Measurements from ENCODE around the gene FCSK. TPM values are rescaled to one million over a fixed set of nuclear protein-coding genes. Genes with fewer than 3 reads are reported as not detected.

The FCSK gene
- total RNA-seq, 2 experiments from 2014 or later, result 21.8 to 25.4 TPM

- Histone ChIP-seq H3K27me3 (ENCODE audit: control insufficient read depth in 1 of 2, insufficient read depth in 2 of 2, low read length in 2 of 2) (no peaks in the 10 kb centered on the region), H3K9me3 (ENCODE audit: control insufficient read depth in 1 of 2, insufficient read depth in 1 of 2, low read length in 2 of 2) (no peaks in the 10 kb centered on the region), H3K27ac (ENCODE audit: low read depth in 1 of 2, low read length in 2 of 2) (peak overlapping the region; percentile 94 to 96), H3K4me3 (ENCODE audit: low read length) (peak overlapping the region; percentile 96), H3K4me1 (ENCODE audit: insufficient read depth, low read length) (peaks cover 50% of the 10 kb centered on the region), H3K36me3 (ENCODE audit: insufficient read depth, low read length) (peaks cover 25% of the 10 kb centered on the region)
- H3K4me1 Mint-ChIP-seq (ENCODE audit: low read depth), result peaks cover 57% of the 10 kb centered on the region
- peak overlapping the region; percentile 95 for H3K4me3 Mint-ChIP-seq
- no peaks in the 10 kb centered on the region for H3K27me3 Mint-ChIP-seq
- ATAC-seq (ENCODE audit: poor library complexity), result no peak
- ChIA-PET CTCF (interaction anchor here (0.7 to 1.4 kb wide), 2 partner anchors 14 to 215 kb away, joined by 3 to 5 read pairs; no protein-coding TSS in a partner anchor), POLR2A (interaction anchor here (0.6 to 2.6 kb wide), 19 partner anchors 11 to 761 kb away, joined by 3 to 30 read pairs (median 4); partner anchors contain the start of genes AARS1, DDX19A, DDX19B and EXOSC6)
- H3K36me3 Mint-ChIP-seq (ENCODE audit: low read depth), result peaks cover 70% of the 10 kb centered on the region
- TF ChIP-seq, protein P1, sequence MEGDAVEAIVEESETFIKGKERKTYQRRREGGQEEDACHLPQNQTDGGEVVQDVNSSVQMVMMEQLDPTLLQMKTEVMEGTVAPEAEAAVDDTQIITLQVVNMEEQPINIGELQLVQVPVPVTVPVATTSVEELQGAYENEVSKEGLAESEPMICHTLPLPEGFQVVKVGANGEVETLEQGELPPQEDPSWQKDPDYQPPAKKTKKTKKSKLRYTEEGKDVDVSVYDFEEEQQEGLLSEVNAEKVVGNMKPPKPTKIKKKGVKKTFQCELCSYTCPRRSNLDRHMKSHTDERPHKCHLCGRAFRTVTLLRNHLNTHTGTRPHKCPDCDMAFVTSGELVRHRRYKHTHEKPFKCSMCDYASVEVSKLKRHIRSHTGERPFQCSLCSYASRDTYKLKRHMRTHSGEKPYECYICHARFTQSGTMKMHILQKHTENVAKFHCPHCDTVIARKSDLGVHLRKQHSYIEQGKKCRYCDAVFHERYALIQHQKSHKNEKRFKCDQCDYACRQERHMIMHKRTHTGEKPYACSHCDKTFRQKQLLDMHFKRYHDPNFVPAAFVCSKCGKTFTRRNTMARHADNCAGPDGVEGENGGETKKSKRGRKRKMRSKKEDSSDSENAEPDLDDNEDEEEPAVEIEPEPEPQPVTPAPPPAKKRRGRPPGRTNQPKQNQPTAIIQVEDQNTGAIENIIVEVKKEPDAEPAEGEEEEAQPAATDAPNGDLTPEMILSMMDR (IDR thresholded peaks at IDR 0.05), result no peak
- no peaks in the 10 kb centered on the region for H3K9me3 Mint-ChIP-seq
- intact Hi-C loops (cut with DNase I, micrococcal nuclease), result loop anchor here (1.0 to 10.0 kb wide), 10 partner anchors 70 to 1988 kb away; partner anchors contain the start of genes DDX19A (in 2 of the 2), COG8 (in 1 of the 2), DHODH (in 1 of the 2) and EXOSC6 (in 1 of the 2)
- DNase-seq, result peak in 3 of 14 experiments; percentile 17 to 35 (median 25)
- peak overlapping the region; percentile 97 for H3K27ac Mint-ChIP-seq
Observed at GRCh38 chr16:70522216-70523075, 68.1 kb downstream of the FCSK start.

GRCh38 chr16:70523076-70523742 is 68.8 kb downstream of the FCSK start, which contains the start of gene COG4:
TSS of gene COG4 (minus strand) at chr16:70523554. CDS start at chr16:70523543, 11 bp downstream.
- intact Hi-C loops (cut with DNase I, micrococcal nuclease), result loop anchor here (1.0 to 10.0 kb wide), 10 partner anchors 71 to 1988 kb away; partner anchors contain the start of genes DDX19A (in 2 of the 2), COG8 (in 1 of the 2), DHODH (in 1 of the 2) and EXOSC6 (in 1 of the 2)
- Histone ChIP-seq H3K9me3 (ENCODE audit: control insufficient read depth in 1 of 2, insufficient read depth in 1 of 2, low read length in 2 of 2) (no peaks in the 10 kb centered on the region), H3K27me3 (ENCODE audit: control insufficient read depth in 1 of 2, insufficient read depth in 2 of 2, low read length in 2 of 2) (no peaks in the 10 kb centered on the region), H3K4me3 (ENCODE audit: low read length) (peak within 1 kb of the TSS; percentile 96), H3K36me3 (ENCODE audit: insufficient read depth, low read length) (peaks cover 22% of the 10 kb centered on the region), H3K4me1 (ENCODE audit: insufficient read depth, low read length) (peaks cover 56% of the 10 kb centered on the region), H3K27ac (ENCODE audit: low read depth in 1 of 2, low read length in 2 of 2) (peak within 1 kb of the TSS; percentile 94 to 96)
- ChIA-PET POLR2A (interaction anchor here (0.6 to 2.6 kb wide), 19 partner anchors 11 to 762 kb away, joined by 3 to 30 read pairs (median 4); partner anchors contain the start of genes AARS1, DDX19A, DDX19B and EXOSC6), CTCF (interaction anchor here (0.7 to 1.4 kb wide), 2 partner anchors 14 to 214 kb away, joined by 3 to 5 read pairs; no protein-coding TSS in a partner anchor)
- Mint-ChIP-seq H3K27me3 (no peaks in the 10 kb centered on the region), H3K27ac (peak within 1 kb of the TSS; percentile 97), H3K4me1 (ENCODE audit: low read depth) (peaks cover 59% of the 10 kb centered on the region), H3K36me3 (ENCODE audit: low read depth) (peaks cover 69% of the 10 kb centered on the region), H3K4me3 (peak within 1 kb of the TSS; percentile 95), H3K9me3 (no peaks in the 10 kb centered on the region)
- ATAC-seq (ENCODE audit: poor library complexity), result peak; percentile 76
- DNase-seq, result peak; percentile 83 to 96 (median 89)
- TF ChIP-seq, protein P1 (IDR thresholded peaks at IDR 0.05), result no peak

Measured in CD4-positive, alpha-beta T cell (primary cell).